ENCODE data around the gene RBBP8NL. TPM values are rescaled to one million over a fixed set of nuclear protein-coding genes. Genes with fewer than 3 reads are reported as not detected.

Gene RBBP8NL
- total RNA-seq, 1 donor from 2014 or later = not detected

DNA sequence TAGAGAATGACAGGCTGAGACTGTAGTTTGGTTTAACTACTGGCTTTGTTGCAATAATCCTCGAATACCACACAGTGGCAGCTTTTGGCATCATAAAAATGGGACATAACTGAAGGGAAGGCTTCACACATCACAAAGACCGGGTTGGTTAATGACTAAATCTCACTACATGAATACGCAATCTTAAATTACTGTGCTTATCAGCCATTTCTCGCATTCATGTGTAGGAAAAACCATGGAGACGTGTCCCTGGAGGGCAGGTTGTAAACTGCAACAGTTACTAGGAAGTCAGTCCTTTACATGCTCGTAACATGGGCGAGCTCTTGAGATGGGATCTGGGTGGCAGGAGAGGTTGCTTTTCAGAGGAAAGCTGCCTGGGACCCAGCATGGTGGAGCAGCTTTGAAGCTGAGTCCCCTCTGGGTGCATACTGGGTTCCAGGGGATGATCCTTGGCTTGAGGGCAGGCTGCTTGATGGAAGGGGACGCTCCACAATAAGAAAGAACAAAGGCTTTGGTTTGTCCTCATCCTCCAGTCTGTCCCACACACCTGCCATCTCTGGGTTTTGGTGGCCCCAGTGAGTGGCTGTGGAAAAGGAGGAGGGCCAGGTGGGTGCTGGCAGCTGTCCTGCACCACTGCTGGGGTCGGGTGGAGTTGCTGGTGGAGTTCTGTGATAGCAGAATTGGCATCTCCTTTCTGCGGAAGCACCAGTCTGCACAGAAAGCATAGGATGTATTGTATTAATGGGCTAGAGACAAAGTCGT lies 38.3 kb downstream of the RBBP8NL start:
- Histone ChIP-seq H3K36me3 (ENCODE audit: control insufficient read depth in 3 of 3, insufficient read depth in 3 of 3, low read length in 3 of 3) (peaks cover 27 to 50% (median 32%) of the 10 kb centered on the region in 3 donors), H3K27ac (ENCODE audit: low read depth, low read length) (no peak overlapping the region), H3K4me1 (ENCODE audit: control insufficient read depth in 3 of 3, insufficient read depth in 3 of 3, low read length in 3 of 3) (peaks cover 23 to 31% (median 24%) of the 10 kb centered on the region in 3 donors), H3K27me3 (ENCODE audit: control insufficient read depth in 3 of 3, insufficient read depth in 3 of 3, low read length in 3 of 3) (no peaks in the 10 kb centered on the region), H3K9me3 (ENCODE audit: control insufficient read depth in 3 of 3, low read length in 3 of 3) (no peaks in the 10 kb centered on the region), H3K4me3 (ENCODE audit: low read length in 3 of 3) (no peak overlapping the region), H3K9ac (ENCODE audit: low read depth in 1 of 3, low read length in 3 of 3) (no peak overlapping the region)

DNA sequence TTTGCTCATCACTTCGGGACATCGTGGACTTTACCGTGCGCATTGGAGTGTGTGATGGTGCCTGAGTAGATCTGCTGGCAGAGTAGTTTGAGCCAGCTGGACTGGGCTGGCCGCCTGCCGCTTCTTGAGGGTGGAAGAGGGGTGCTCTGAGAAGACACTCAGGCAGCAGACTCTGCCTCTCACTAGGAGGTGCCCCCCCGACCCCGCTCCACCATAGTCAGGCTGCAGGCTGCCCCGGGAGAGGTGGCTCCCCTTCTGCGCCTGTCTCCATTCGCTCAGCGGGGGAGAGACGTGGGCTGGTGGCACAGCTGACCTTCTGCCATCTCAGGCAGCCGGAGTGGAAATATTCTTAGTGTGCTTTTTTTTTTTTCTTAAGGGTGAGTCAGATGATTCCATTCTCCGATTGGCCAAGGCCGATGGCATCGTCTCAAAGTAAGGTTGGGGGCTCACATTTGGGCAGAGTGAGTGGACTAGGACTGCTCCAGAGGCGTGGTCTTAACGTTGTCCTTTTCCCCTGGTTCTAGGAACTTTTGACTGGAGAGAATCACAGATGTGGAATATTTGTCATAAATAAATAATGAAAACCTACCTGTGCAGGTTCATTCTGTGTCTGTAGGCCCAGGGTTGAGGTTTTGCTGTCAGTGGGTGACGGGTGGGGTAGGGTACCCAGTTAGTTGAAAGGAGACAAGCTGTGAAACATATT lies 39.3 kb downstream of the RBBP8NL start:
- no peaks in the 10 kb centered on the region for H3K9me3 ChIP-seq (ENCODE audit: control insufficient read depth in 3 of 3, low read length in 3 of 3)
- H3K4me3 ChIP-seq (ENCODE audit: low read length in 3 of 3) = peak overlapping the region; percentile 94 to 98 (median 96)
- peaks cover 22 to 40% (median 32%) of the 10 kb centered on the region in 3 donors for H3K36me3 ChIP-seq (ENCODE audit: control insufficient read depth in 3 of 3, insufficient read depth in 3 of 3, low read length in 3 of 3)
- peaks cover 23 to 31% (median 24%) of the 10 kb centered on the region in 3 donors for H3K4me1 ChIP-seq (ENCODE audit: control insufficient read depth in 3 of 3, insufficient read depth in 3 of 3, low read length in 3 of 3)
- peak overlapping the region; percentile 92 to 99 (median 98) for H3K9ac ChIP-seq (ENCODE audit: low read depth in 1 of 3, low read length in 3 of 3)
- H3K27ac ChIP-seq (ENCODE audit: low read depth, low read length) = no peak overlapping the region
- no peaks in the 10 kb centered on the region for H3K27me3 ChIP-seq (ENCODE audit: control insufficient read depth in 3 of 3, insufficient read depth in 3 of 3, low read length in 3 of 3)

DNA sequence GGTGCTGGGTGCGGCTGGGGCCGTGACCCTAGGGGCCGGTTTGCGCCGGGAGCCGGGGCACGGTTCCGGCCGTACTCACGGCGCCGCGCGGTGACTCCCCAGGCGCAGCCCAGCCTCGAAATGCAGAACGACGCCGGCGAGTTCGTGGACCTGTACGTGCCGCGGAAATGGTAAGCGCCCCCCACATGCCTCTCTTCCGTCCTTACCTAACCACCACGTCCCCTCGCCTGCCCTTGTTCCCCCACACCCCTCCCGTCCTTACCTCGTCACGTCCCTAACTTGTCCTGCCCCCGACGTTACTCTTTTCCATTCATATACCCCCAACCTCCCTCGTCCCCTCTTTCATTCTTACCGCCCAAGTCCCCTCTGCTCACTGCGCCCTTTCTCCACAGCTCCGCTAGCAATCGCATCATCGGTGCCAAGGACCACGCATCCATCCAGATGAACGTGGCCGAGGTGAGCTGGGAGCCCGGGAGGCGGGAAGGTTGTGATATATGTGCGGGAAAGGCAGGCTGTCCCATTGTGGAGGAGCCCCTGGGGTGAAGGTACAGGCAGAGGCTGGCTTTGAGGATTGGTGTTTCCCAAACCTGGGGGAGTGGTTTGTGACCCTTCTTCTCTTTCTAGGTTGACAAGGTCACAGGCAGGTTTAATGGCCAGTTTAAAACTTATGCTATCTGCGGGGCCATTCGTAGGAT lies 40.0 kb downstream of the RBBP8NL start:
- H3K4me1 ChIP-seq (ENCODE audit: control insufficient read depth in 3 of 3, insufficient read depth in 3 of 3, low read length in 3 of 3) = peaks cover 27 to 37% (median 28%) of the 10 kb centered on the region in 3 donors
- peaks cover 19 to 36% (median 32%) of the 10 kb centered on the region in 3 donors for H3K36me3 ChIP-seq (ENCODE audit: control insufficient read depth in 3 of 3, insufficient read depth in 3 of 3, low read length in 3 of 3)
- peak overlapping the region; percentile 93 for H3K27ac ChIP-seq (ENCODE audit: low read depth, low read length)

DNA sequence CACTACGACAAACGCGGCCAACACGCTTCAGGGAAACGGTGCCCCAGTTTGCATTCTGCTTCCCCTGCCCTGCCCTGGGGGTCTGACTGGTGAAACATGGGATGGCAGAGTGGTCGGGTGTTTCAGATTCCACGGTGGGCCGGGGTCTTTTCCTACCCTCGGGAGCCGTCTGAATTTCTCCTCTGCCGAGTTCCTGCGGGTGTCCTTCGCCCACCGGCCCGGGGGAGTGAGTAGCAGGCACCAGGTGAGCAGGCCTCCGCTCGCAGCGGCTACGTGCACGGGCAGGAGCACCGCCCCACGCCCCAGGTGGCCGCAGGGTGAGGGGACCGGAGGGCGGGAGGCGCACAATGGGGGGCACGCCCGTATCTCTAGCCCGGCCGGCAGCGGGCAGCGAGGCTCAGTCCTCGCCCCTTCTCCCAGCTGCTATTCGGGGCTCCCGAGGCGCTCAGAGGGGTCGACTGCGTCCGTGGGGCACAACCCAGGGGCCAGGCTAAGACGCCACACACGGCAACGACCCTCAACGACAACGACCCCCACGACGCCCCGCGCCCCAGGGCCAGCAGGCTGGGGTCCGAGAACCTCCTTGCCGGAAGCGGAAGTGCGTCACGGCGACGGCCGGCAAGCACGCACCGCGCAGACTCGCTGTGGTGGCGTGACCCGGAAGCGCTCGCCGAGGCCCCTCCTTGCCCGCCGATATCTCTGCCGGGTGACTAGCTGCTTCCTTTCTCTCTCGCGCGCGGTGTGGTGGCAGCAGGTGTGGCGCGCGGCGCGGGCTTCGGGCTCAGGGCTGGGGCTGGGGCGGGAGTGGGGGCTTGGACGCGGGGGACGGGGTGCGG lies 40.7 kb downstream of the RBBP8NL start, which contains the start of gene RPS21:
Gene RPS21 (plus strand): TSS at position 721 of the 836 bp plus-strand sequence. CDS start 236 bp downstream, outside the sequence.
- Histone ChIP-seq H3K9ac (ENCODE audit: low read depth in 1 of 3, low read length in 3 of 3) (peak within 1 kb of the TSS; percentile 92 to 99 (median 98)), H3K36me3 (ENCODE audit: control insufficient read depth in 3 of 3, insufficient read depth in 3 of 3, low read length in 3 of 3) (peaks cover 19 to 36% (median 36%) of the 10 kb centered on the region in 3 donors), H3K27me3 (ENCODE audit: control insufficient read depth in 3 of 3, insufficient read depth in 3 of 3, low read length in 3 of 3) (no peaks in the 10 kb centered on the region), H3K4me1 (ENCODE audit: control insufficient read depth in 3 of 3, insufficient read depth in 3 of 3, low read length in 3 of 3) (peaks cover 29 to 40% (median 32%) of the 10 kb centered on the region in 3 donors), H3K9me3 (ENCODE audit: control insufficient read depth in 3 of 3, low read length in 3 of 3) (no peaks in the 10 kb centered on the region), H3K27ac (ENCODE audit: low read depth, low read length) (peak within 1 kb of the TSS; percentile 93), H3K4me3 (ENCODE audit: low read length in 3 of 3) (peak within 1 kb of the TSS; percentile 94 to 98 (median 96))

More for the DNA sequence above, 40.0 kb downstream of the RBBP8NL start:
- peak overlapping the region; percentile 92 to 99 (median 98) for H3K9ac ChIP-seq (ENCODE audit: low read depth in 1 of 3, low read length in 3 of 3)
- H3K9me3 ChIP-seq (ENCODE audit: control insufficient read depth in 3 of 3, low read length in 3 of 3) = no peaks in the 10 kb centered on the region
- H3K4me3 ChIP-seq (ENCODE audit: low read length in 3 of 3) = peak overlapping the region; percentile 94 to 98 (median 96)
- no peaks in the 10 kb centered on the region for H3K27me3 ChIP-seq (ENCODE audit: control insufficient read depth in 3 of 3, insufficient read depth in 3 of 3, low read length in 3 of 3)

DNA sequence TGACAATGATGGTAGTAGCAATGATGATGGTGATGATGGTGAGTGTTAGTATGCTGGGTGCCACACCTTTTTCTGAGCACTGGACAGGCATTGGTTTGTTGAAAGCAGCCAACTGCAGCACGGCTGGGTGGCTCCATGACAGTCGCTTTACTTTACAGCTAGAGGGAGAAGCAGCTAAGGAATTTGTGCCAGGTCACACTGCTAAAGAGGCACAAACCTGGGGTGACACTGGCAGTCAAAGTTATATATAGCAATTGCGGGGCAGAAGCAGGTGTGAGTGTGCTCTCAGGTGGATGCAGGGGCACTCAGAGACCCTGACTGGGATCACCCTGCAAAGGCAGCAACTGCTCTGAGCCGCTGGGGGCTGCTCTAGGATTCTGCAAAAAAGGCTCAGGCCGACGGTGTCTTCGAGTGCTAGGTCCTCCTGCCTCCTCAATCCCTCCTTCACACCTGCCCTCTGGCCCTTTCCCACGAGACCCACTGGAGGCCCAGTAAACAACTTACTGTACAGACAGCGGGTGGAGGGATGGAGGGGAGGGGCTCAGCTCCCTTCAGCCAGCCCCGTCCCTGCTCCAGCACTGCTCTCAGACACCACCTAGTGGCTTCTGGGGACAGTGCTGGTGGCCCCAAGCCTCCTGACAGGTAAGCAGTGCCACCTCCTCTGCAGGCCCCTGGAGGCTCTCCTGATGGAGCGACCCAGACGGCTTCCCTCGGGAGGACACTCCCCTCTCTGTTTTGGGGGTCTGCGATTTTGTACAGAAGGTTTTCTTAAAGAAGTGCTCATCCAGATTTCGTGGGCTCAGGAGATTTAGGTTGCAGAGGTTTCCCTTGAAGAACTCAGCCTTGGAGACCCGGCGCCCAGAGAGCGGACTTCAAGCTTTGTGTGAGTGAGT lies 44.8 kb downstream of the RBBP8NL start:
- Histone ChIP-seq H3K36me3 (ENCODE audit: control insufficient read depth in 3 of 3, insufficient read depth in 3 of 3, low read length in 3 of 3) (peaks cover 0 to 9% (median 0%) of the 10 kb centered on the region in 3 donors), H3K4me3 (ENCODE audit: low read length in 3 of 3) (no peak overlapping the region), H3K4me1 (ENCODE audit: control insufficient read depth in 3 of 3, insufficient read depth in 3 of 3, low read length in 3 of 3) (peaks cover 25 to 45% (median 37%) of the 10 kb centered on the region in 3 donors), H3K27ac (ENCODE audit: low read depth, low read length) (no peak overlapping the region), H3K9ac (ENCODE audit: low read depth in 1 of 3, low read length in 3 of 3) (no peak overlapping the region), H3K9me3 (ENCODE audit: control insufficient read depth in 3 of 3, low read length in 3 of 3) (no peaks in the 10 kb centered on the region), H3K27me3 (ENCODE audit: control insufficient read depth in 3 of 3, insufficient read depth in 3 of 3, low read length in 3 of 3) (no peaks in the 10 kb centered on the region)

DNA sequence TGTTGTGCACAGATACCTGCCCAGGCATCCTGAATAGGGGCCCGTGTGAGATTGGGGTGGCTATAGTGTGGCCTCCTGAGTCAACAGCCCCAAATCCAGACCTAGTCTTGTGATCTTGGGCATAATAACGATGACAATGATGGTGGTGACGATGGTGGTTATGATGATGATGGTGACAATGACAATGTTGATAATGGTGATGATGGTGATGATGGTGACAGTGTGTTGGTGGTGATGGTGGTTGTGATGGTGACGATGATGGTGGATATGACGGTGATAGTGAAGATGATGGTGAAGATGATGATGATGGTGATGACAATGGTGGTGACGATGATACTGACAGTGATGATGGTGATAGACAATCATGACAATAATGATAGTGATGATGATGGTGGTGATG lies 45.5 kb downstream of the RBBP8NL start:
- Histone ChIP-seq H3K27ac (ENCODE audit: low read depth, low read length) (peak overlapping the region; percentile 73), H3K4me1 (ENCODE audit: control insufficient read depth in 3 of 3, insufficient read depth in 3 of 3, low read length in 3 of 3) (peaks cover 28 to 47% (median 40%) of the 10 kb centered on the region in 3 donors), H3K27me3 (ENCODE audit: control insufficient read depth in 3 of 3, insufficient read depth in 3 of 3, low read length in 3 of 3) (no peaks in the 10 kb centered on the region)

DNA sequence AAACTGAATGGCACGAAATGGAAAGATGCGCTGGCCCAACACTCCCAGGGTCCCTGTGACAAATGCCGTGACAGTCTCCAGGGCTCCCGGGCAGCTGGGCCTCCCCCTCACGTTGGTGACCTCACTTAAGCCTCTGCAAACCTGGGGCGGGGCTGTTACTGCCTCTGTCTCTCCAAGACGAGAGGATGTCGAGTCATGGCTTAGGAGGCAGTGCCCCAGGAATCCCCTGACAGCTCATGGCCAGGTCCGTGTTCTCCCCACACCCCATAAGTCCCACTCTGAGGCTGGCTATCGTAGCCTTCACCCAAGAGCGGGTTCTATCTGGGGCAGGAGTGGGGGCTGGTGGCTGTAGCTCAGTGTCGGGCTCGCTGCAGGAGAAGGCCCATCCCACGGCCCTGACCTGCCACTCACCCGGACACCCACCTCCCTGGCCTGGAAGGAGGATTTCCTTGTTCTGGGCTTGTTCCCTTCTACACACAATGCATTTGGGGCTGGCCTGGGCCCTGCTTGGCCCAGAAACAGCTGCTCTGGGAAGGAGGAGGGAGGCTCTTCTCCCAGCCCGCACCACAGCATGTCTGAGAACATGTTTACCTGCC lies 46.0 kb downstream of the RBBP8NL start:
- Histone ChIP-seq H3K4me3 (ENCODE audit: low read length in 3 of 3) (no peak overlapping the region), H3K27ac (ENCODE audit: low read depth, low read length) (peak overlapping the region; percentile 73), H3K4me1 (ENCODE audit: control insufficient read depth in 3 of 3, insufficient read depth in 3 of 3, low read length in 3 of 3) (peaks cover 33 to 48% (median 45%) of the 10 kb centered on the region in 3 donors), H3K9me3 (ENCODE audit: control insufficient read depth in 3 of 3, low read length in 3 of 3) (no peaks in the 10 kb centered on the region), H3K27me3 (ENCODE audit: control insufficient read depth in 3 of 3, insufficient read depth in 3 of 3, low read length in 3 of 3) (no peaks in the 10 kb centered on the region), H3K36me3 (ENCODE audit: control insufficient read depth in 3 of 3, insufficient read depth in 3 of 3, low read length in 3 of 3) (peaks cover 0 to 5% (median 0%) of the 10 kb centered on the region in 3 donors), H3K9ac (ENCODE audit: low read depth in 1 of 3, low read length in 3 of 3) (peak overlapping the region in 2 of 3 donors; percentile 25 to 45)

More for the DNA sequence above, 45.5 kb downstream of the RBBP8NL start:
- Histone ChIP-seq H3K4me3 (ENCODE audit: low read length in 3 of 3) (peak overlapping the region in 1 of 3 donors; percentile 22), H3K9me3 (ENCODE audit: control insufficient read depth in 3 of 3, low read length in 3 of 3) (no peaks in the 10 kb centered on the region), H3K9ac (ENCODE audit: low read depth in 1 of 3, low read length in 3 of 3) (peak overlapping the region in 1 of 3 donors; percentile 25), H3K36me3 (ENCODE audit: control insufficient read depth in 3 of 3, insufficient read depth in 3 of 3, low read length in 3 of 3) (peaks cover 0 to 8% (median 0%) of the 10 kb centered on the region in 3 donors)

DNA sequence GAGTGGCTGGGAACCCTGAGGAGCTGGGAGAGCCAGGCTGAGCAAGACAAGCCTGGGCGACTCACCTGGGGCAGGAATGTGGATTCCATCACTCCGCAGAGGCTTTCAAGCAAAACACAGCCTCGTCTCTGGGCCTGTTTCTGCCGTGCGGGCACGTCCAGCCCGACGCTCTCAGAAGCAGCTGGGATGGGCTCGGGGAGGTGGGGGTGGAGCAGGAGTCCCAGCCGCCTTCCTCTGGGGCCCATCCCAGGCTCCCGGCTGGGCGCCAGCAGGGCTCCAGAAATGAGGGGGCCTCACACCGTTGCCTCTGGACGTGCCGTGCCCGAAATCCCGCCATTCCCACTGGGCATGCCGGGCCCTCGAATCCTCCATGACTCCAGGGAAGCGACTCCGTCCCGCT lies 49.1 kb downstream of the RBBP8NL start:
- H3K36me3 ChIP-seq (ENCODE audit: control insufficient read depth in 3 of 3, insufficient read depth in 3 of 3, low read length in 3 of 3) = peaks cover 0 to 5% (median 0%) of the 10 kb centered on the region in 3 donors
- H3K27me3 ChIP-seq (ENCODE audit: control insufficient read depth in 3 of 3, insufficient read depth in 3 of 3, low read length in 3 of 3) = peaks cover 0 to 9% (median 0%) of the 10 kb centered on the region in 3 donors
- no peak overlapping the region for H3K4me3 ChIP-seq (ENCODE audit: low read length in 3 of 3)
- H3K27ac ChIP-seq (ENCODE audit: low read depth, low read length) = no peak overlapping the region
- H3K9me3 ChIP-seq (ENCODE audit: control insufficient read depth in 3 of 3, low read length in 3 of 3) = no peaks in the 10 kb centered on the region
- no peak overlapping the region for H3K9ac ChIP-seq (ENCODE audit: low read depth in 1 of 3, low read length in 3 of 3)
- peaks cover 21 to 46% (median 39%) of the 10 kb centered on the region in 3 donors for H3K4me1 ChIP-seq (ENCODE audit: control insufficient read depth in 3 of 3, insufficient read depth in 3 of 3, low read length in 3 of 3)
